Aorta (tissue), 5 donors: ENCODE measurements around the gene MRC2. TPM values are rescaled to one million over a fixed set of nuclear protein-coding genes. Genes with fewer than 3 reads are reported as not detected.
A peak's percentile ranks its signal among the peaks of the same experiment; 100 is the strongest.

Experiments used
- ATAC-seq: fragments of 200-7000 bp; cut with Tn5 transposase; one replicate; pipeline ENCODE4 v1.9.1; 2022; ENCODE audit warnings: moderate library complexity; ENCODE audit not compliant: low FRiP score
- DNase-seq, 2 donors: peaks; one replicate each; pipeline ENCODE4 v3.0.0-alpha.2; 2020
- H3K27ac ChIP-seq, 2 donors: one replicate each; pipeline ENCODE4 v1.5.1; 2013; ENCODE audit warnings: low read length in 2 of 2, mild to moderate bottlenecking in 2 of 2, moderate library complexity in 2 of 2, control low read depth in 1 of 2, inconsistent platforms in 1 of 2, low read depth in 1 of 2
- H3K27me3 ChIP-seq, 2 donors: one replicate each; pipeline ENCODE4 v1.6.1; 2013; ENCODE audit warnings: control low read depth in 1 of 2, low read length in 1 of 2, mild to moderate bottlenecking in 1 of 2, moderate library complexity in 1 of 2; ENCODE audit not compliant: insufficient read depth in 2 of 2, control insufficient read depth in 1 of 2
- H3K36me3 ChIP-seq, 2 donors: one replicate each; pipeline ENCODE4 v1.6.1; 2013; ENCODE audit warnings: control low read depth in 1 of 2, low read length in 1 of 2, mild to moderate bottlenecking in 1 of 2; ENCODE audit not compliant: insufficient read depth in 2 of 2, control insufficient read depth in 1 of 2
- H3K4me1 ChIP-seq, 2 donors: one replicate each; pipeline ENCODE4 v1.6.1; 2013; ENCODE audit warnings: low read length in 2 of 2, control low read depth in 1 of 2, mild to moderate bottlenecking in 1 of 2, moderate library complexity in 1 of 2; ENCODE audit not compliant: insufficient read depth in 2 of 2, control insufficient read depth in 1 of 2
- H3K4me3 ChIP-seq, 2 donors: one replicate each; pipeline ENCODE4 v1.5.1; 2013; ENCODE audit warnings: low read length in 2 of 2, control low read depth in 1 of 2, mild to moderate bottlenecking in 1 of 2
- H3K9me3 ChIP-seq: one replicate; pipeline ENCODE4 v1.6.1; 2013; ENCODE audit warnings: mild to moderate bottlenecking, low read length; ENCODE audit not compliant: control insufficient read depth
- WGBS, 2 donors: extraction: QIAGEN DNeasy Blood & Tissue Kit; methylation state at CpG; one replicate each; pipeline ENCODE4 v1.1.7; 2013; 5-methylcytosine and 5-hydroxymethylcytosine counted together
- intact Hi-C, 2 donors: fragments of 100-400 bp; cut with DNase I; formaldehyde crosslinking; loops; one replicate each; pipeline versions ENCODE4 v1.14.2 to v1.15.0; 2022
- polyA plus RNA-seq, 2 donors: library from polyadenylated mRNA; stranded (reverse); fragments of 200-250 nt; gene quantifications; one replicate each; pipeline ENCODE4 v1.2.3, GENCODE V29; 2013
- total RNA-seq, 2 donors: library from RNA; stranded (reverse); fragmentation: NEBNext Ultra II Directional; extraction: Animal tissue kit (Norgen Biotek cat#: 25700); gene quantifications; one replicate each; pipeline ENCODE4 v1.2.1, GENCODE V29; 2021
- donor health status: healthy with polysubstance abuse.
- donor health status: Bipolar disorder and iron deficiency.
- donor health status: DM: no; HTN: no; CAD: no.
- donor health status: DM: no; HTN: no; CAD: no.
- donor health status: DM: yes; HTN: yes; CAD: no.

Gene MRC2
- total and polyA plus RNA-seq, 4 donors = 15.3 to 232 (median 122) TPM

DNA sequence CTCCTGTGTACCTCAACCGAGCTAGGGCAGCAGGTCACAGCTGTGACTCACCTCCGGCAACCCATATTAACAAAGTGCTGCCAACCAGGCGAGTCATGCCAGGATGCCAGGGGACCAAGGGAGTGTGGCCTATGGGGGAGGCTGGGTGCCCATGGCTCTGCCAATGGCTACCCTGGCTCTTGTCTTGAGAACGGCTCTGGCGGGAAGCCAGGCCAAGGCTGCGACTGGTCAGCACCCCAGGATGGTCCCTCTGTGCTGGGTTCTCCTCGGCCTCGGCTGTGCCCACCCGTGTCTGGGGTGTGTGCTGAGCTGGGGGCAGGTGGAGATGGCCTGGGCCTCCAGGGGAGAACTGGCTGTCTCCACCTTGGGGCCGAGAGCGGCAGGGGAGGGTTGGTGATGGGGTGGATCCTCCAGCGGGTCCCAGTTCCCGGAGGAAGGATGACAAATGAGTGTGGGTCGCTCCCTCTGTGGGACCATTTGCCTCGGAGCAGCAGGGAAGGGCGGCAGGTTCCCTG is 75.8 kb downstream of the MRC2 start:
- intact Hi-C loops = loop anchor here (1.0 to 10.0 kb wide), 5 partner anchors 265 to 911 kb away; no protein-coding TSS in a partner anchor
- H3K36me3 ChIP-seq = no peaks in the 10 kb centered on the region
- WGBS, 2 donors = 9 to 10% methylated on average over 16 of the region's 16 CpGs
- H3K27me3 ChIP-seq = no peaks in the 10 kb centered on the region
- ATAC-seq = peak; percentile 61
- no peaks in the 10 kb centered on the region for H3K9me3 ChIP-seq
- H3K4me3 ChIP-seq = no peak overlapping the region
- H3K4me1 ChIP-seq = no peaks in the 10 kb centered on the region
- DNase-seq = peak; percentile 82 to 83
- H3K27ac ChIP-seq = no peak overlapping the region

DNA sequence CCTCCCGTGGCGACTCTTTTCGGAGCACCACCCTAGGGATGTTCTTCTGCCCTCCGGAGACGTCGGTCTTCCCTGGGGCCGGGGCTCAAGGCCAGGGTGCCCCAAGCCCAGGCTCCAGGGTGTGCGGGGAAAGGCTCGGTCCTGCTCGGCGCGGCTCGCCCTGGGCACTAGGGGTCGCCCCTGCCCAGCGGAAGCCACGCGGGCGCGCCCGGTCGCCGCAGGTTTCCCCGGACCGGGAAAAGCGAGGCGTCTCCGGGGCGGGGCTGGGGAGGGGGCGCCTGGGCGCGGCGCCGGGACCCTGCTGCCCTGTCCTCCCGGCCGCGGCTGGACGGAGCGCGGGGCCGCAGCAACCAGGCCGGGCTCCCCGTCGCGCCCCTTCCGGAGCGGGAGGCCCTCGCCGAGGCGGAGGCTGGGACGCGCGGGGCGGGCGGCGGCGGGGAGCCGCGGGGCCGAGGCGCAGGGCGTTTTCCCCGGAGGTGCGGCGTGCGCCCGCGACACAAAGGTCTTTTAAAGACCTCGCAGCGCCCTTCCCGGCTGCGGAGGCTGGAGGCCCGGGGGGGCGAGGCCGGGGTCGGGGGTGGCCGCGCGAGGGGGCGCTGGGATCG is 76.4 kb downstream of the MRC2 start:
- Histone ChIP-seq H3K27ac (no peak overlapping the region), H3K27me3 (no peaks in the 10 kb centered on the region), H3K4me1 (no peaks in the 10 kb centered on the region), H3K36me3 (no peaks in the 10 kb centered on the region), H3K4me3 (peak overlapping the region; percentile 50 to 81), H3K9me3 (no peaks in the 10 kb centered on the region)
- peak; percentile 81 to 91 for DNase-seq
- intact Hi-C loops = loop anchor here (1.0 to 10.0 kb wide), 5 partner anchors 264 to 911 kb away; no protein-coding TSS in a partner anchor
- 0 to 1% methylated on average over 60 to 80 of the region's 80 CpGs for WGBS, 2 donors
- peak; percentile 91 for ATAC-seq

DNA sequence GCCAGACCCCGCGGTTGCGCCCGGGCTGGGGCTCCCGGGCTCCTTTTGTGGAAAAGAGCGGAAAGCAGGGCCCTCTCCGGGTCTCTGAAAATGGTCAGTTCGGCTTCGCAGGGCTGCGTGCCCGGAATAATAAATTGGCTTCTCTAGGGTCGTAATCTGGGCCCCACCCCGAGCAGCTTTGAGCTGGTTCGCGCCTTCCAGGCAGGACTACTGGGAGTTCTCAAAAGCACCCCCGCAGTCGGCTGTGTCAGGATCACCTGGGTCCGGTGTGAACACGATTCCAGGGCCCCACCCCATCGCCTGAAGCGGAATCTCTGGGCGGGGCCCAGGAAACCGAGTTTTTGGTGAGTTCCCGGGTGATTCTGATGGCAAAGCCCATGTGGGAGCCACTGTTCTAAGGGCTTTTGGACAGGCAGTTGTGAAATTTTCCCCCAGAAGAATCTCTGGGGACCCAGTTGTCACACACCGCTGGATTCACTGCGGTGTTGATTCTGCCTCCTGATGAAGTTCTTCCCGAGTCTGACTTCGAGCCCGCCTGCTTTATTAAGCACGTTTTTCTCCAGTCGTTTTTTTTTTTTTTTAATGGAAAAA is 77.0 kb downstream of the MRC2 start:
- Histone ChIP-seq H3K27ac (no peak overlapping the region), H3K4me3 (peak overlapping the region; percentile 50 to 81), H3K36me3 (no peaks in the 10 kb centered on the region), H3K4me1 (no peaks in the 10 kb centered on the region), H3K27me3 (no peaks in the 10 kb centered on the region), H3K9me3 (no peaks in the 10 kb centered on the region)
- DNase-seq = peak in 1 of 2 donors; percentile 80
- intact Hi-C loops = loop anchor here (10.0 kb wide), 3 partner anchors 370 to 910 kb away; no protein-coding TSS in a partner anchor
- 2% methylated on average over 31 of the region's 31 CpGs for WGBS, 2 donors
- ATAC-seq = peak; percentile 9

DNA sequence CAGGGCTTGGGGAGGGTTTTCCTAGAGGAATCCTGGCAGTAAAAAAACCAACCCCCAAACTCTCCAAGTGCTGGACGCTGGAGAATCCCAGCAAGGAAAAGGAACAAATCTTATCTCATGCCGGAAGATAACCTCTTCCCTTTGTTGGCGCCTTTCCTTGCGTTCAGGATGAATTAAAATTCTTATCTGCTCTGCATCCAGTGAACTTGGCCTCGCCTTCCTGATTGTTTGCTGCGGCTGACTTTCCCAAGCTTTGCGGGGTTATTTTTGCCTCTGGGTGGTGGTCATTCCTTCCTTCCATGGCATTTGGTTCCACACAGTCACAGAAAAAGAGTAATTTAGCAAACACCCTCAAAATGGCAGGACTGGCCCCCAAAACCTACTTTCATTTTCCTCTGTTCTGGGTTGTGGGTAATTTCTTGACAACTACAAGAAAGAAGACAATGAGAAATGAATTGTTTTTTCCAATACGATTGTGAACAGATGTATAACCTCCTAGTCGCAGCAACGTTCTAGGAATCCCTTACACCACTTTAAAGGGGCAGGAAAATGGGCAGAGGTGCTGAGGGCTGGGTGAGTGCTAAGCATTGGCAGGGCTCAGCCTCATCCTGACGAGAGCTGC is 77.8 kb downstream of the MRC2 start:
- Histone ChIP-seq H3K27me3 (no peaks in the 10 kb centered on the region), H3K4me1 (no peaks in the 10 kb centered on the region), H3K4me3 (no peak overlapping the region), H3K36me3 (no peaks in the 10 kb centered on the region), H3K27ac (no peak overlapping the region), H3K9me3 (no peaks in the 10 kb centered on the region)
- DNase-seq (peak in 1 of 2 donors; percentile 6), ATAC-seq (no peak)
- 6 to 13% methylated on average over 11 of the region's 11 CpGs for WGBS, 2 donors
- intact Hi-C loops = loop anchor here (10.0 kb wide), 3 partner anchors 370 to 910 kb away; no protein-coding TSS in a partner anchor

DNA sequence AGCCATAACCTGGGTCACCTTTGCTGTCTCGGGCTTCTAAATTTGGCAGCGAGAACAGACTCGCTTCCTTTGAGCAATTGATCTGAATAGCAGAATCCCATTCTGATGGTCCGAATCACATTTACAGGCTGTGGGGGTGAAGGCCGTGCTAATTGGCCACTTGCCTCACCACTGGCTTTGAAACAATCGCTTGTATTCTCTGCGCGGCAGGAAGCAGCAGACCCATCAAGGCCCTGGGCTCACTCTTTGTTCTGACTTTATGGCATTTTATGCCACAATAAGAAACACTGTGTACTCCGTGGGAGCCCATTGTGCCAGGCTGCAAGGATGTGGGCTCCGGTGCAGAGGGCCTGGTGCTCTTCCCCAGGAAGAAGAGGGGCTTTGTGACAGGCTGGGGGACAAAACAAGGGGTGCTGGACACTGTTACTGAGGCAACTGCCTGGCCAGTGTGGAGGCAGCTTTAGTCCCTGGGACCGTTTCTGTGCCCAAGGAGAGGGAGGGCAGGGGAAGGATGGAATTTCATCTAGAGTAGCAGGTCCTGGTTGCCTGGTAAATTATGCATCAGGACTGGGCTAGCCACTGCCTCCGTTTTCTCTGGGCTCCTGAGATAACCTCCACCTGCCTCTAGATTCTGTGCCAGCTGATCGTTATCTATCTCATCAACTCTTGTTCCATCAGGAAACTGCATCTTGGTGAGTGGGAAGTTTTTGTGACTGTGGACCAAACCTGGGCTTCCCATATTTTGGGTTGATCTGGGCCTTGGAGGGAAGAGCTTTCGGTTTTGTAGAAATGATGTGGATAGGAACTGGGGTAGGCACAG is 78.5 kb downstream of the MRC2 start:
- intact Hi-C loops = loop anchor here (10.0 kb wide), 3 partner anchors 369 to 909 kb away; no protein-coding TSS in a partner anchor
- ATAC-seq (no peak), DNase-seq (peak in 1 of 2 donors; percentile 46)
- Histone ChIP-seq H3K9me3 (no peaks in the 10 kb centered on the region), H3K27ac (no peak overlapping the region), H3K4me1 (no peaks in the 10 kb centered on the region), H3K36me3 (no peaks in the 10 kb centered on the region), H3K27me3 (no peaks in the 10 kb centered on the region), H3K4me3 (no peak overlapping the region)
- whole genome bisulfite sequencing, 2 donors = 31 to 34% methylated on average over 14 of the region's 14 CpGs

DNA sequence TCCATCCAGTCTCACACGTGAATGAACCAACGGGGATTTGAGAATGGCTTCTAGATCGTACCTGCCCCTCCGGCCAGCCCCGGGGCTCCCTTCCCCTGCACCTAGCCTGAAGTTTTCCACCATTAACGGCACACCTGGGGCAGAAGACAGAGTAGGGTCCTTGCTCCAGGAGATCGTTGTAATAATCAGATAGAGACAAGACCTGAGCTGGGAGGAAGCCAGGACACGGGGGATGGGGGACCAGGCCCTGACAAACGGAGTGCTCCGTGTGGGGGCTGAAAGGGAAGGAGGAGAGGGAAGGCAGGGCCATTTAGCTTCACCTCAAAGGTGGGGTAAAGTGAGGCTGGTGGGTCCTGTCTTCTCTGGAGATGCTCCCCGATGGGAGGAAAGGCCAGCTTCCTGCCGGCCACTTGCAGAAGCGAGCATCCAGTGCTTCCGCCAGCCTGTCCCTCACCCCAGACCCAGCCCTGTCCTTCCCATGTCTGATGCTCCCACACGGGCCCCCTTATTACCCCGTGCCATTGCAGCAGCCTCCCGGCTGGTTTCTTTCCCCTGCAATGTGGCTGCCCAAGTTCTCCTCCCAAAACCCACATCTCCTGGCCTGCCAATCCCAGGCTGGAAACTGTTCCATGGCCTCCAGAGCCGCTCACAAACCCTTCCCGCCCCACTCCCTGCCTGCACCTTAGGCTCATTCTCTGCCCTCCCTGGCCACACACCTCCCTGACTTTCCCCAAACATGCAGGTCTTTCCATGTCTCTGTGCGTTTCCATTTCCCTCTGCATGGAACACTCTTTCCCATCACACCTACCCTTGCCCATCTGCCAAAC is 79.3 kb downstream of the MRC2 start:
- Histone ChIP-seq H3K4me1 (no peaks in the 10 kb centered on the region), H3K9me3 (no peaks in the 10 kb centered on the region), H3K27me3 (no peaks in the 10 kb centered on the region), H3K36me3 (no peaks in the 10 kb centered on the region), H3K27ac (no peak overlapping the region), H3K4me3 (no peak overlapping the region)
- 92% methylated on average over 19 to 20 of the region's 20 CpGs for whole genome bisulfite sequencing, 2 donors
- intact Hi-C loops = loop anchor here (10.0 kb wide), 3 partner anchors 368 to 908 kb away; no protein-coding TSS in a partner anchor
- peak in 1 of 2 donors; percentile 59 for DNase-seq
- ATAC-seq = no peak

DNA sequence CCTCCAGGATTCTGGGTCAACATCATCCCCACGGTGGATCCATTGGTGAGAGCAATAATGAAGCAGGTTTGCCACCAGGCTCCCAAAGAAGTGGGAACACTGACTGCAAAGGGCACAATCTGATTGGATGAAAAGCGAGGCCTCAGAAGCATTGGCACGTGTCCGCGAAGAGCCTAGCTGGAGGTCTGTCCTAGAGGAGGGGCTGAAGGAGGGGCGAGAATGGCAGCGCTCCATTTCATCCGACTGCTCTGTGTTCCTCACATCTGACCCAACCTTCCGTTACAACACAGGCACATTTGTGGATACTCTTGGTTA is 79.9 kb downstream of the MRC2 start:
- H3K27ac ChIP-seq = no peak overlapping the region
- H3K4me3 ChIP-seq = no peak overlapping the region
- no peaks in the 10 kb centered on the region for H3K36me3 ChIP-seq
- DNase-seq (peak in 1 of 2 donors; percentile 23), ATAC-seq (no peak)
- no peaks in the 10 kb centered on the region for H3K9me3 ChIP-seq
- no peaks in the 10 kb centered on the region for H3K4me1 ChIP-seq
- intact Hi-C loops = loop anchor here (10.0 kb wide), 3 partner anchors 367 to 907 kb away; no protein-coding TSS in a partner anchor
- WGBS, 2 donors = 97% methylated on average over 9 of the region's 9 CpGs
- no peaks in the 10 kb centered on the region for H3K27me3 ChIP-seq
